ENCODE data around the gene SAMD7. TPM values are rescaled to one million over a fixed set of nuclear protein-coding genes. Genes with fewer than 3 reads are reported as not detected.

SAMD7 gene
- total RNA-seq, 1 donor from 2014 or later: not detected

DNA sequence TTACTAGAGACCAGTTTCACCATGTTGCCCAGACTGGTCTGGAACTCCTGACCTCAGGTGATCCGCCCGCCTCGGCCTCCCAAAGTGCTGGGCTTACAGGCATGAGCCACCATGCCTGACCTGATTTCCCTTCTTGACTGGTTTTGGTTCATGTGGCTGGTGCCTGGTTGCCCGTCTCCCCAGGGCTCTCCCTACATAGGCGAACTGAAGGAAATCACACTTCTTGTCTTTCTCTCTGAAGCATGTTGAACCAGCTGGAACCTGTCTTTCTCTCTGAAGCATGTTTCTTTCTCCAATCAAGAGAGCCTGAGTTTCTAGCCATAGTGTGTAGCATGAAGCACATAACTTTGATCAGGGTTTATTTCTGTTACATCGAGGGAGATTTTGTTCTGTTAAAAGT is 16.3 kb upstream of the SAMD7 start:
- H3K27me3 ChIP-seq: no peaks in the 10 kb centered on the region
- H3K27ac ChIP-seq: no peak overlapping the region
- ATAC-seq (no peak), DNase-seq (no peak)
- no peaks in the 10 kb centered on the region for H3K4me1 ChIP-seq
- no peak for TF ChIP-seq CTCF (IDR thresholded peaks at IDR 0.05)
- no peaks in the 10 kb centered on the region for H3K36me3 ChIP-seq
- no peaks in the 10 kb centered on the region for H3K9me3 ChIP-seq
- intact Hi-C loops (cut with DNase I): no loop called here
- H3K4me3 ChIP-seq: no peak overlapping the region

DNA sequence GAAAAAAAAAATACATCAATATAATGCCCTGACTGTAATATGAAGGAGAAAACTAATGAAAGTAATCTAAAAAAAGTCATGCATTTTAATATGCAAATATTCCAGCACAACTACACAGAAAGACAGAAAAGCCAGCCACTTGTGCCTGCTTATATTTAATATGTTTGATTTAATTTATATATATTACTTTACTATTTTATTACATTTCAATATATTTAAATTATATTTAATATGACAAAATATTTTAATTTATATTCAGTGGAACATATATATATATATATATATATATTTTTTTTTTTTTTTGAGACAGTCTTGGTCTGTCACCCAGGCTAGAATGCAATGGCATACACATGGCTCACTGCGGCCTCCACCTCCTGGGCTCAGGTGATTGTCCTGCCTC is 14.1 kb upstream of the SAMD7 start:
- DNase-seq (no peak), ATAC-seq (no peak)
- no peak overlapping the region for H3K27ac ChIP-seq
- intact Hi-C loops (cut with DNase I): no loop called here
- no peak for TF ChIP-seq CTCF (IDR thresholded peaks at IDR 0.05)
- no peaks in the 10 kb centered on the region for H3K36me3 ChIP-seq
- H3K9me3 ChIP-seq: peaks cover 16% of the 10 kb centered on the region
- H3K27me3 ChIP-seq: no peaks in the 10 kb centered on the region
- H3K4me1 ChIP-seq: no peaks in the 10 kb centered on the region
- H3K4me3 ChIP-seq: no peak overlapping the region

DNA sequence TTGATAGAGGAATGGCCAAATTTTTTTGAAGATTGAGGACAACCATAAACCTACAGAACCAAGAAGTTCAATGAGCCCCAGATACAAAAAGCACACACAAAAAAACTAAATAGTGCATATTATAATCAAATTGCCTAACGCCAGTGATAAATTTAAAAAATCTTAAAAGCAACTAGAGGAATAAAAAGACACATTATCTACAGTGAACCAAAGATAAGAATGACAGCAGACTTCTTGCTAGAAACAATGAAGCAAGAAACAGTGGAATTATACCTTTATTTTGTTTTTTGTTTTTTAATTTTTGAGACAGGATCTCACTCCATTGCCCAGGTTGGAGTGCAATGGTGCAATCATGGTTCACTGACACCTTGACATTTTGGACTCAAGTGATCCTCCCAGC is 9.9 kb upstream of the SAMD7 start:
- H3K36me3 ChIP-seq: no peaks in the 10 kb centered on the region
- no peak overlapping the region for H3K27ac ChIP-seq
- no peak overlapping the region for H3K4me3 ChIP-seq
- ATAC-seq: no peak
- intact Hi-C loops (cut with DNase I): no loop called here
- no peak for DNase-seq
- TF ChIP-seq CTCF (IDR thresholded peaks at IDR 0.05): no peak
- no peaks in the 10 kb centered on the region for H3K4me1 ChIP-seq
- H3K27me3 ChIP-seq: no peaks in the 10 kb centered on the region
- H3K9me3 ChIP-seq: peaks cover 16% of the 10 kb centered on the region

GRCh38 chr3:169905404-169905803 is 6.0 kb upstream of the SAMD7 start:
- H3K4me1 ChIP-seq: no peaks in the 10 kb centered on the region
- H3K4me3 ChIP-seq: no peak overlapping the region
- no peaks in the 10 kb centered on the region for H3K36me3 ChIP-seq
- intact Hi-C loops (cut with DNase I): no loop called here
- no peak for TF ChIP-seq CTCF (IDR thresholded peaks at IDR 0.05)
- peaks cover 15% of the 10 kb centered on the region for H3K9me3 ChIP-seq
- no peak for DNase-seq
- no peaks in the 10 kb centered on the region for H3K27me3 ChIP-seq
- H3K27ac ChIP-seq: no peak overlapping the region
- ATAC-seq: no peak

GRCh38 chr3:169907476-169907875 is 3.9 kb upstream of the SAMD7 start:
- no peaks in the 10 kb centered on the region for H3K27me3 ChIP-seq
- intact Hi-C loops (cut with DNase I): no loop called here
- no peaks in the 10 kb centered on the region for H3K4me1 ChIP-seq
- no peak for TF ChIP-seq CTCF (IDR thresholded peaks at IDR 0.05)
- no peak overlapping the region for H3K4me3 ChIP-seq
- ATAC-seq (no peak), DNase-seq (no peak)
- no peaks in the 10 kb centered on the region for H3K9me3 ChIP-seq
- H3K36me3 ChIP-seq: no peaks in the 10 kb centered on the region
- no peak overlapping the region for H3K27ac ChIP-seq

- intact Hi-C loops (cut with DNase I): no loop called here
- Histone ChIP-seq H3K27ac (no peak overlapping the region), H3K9me3 (no peaks in the 10 kb centered on the region), H3K4me1 (no peaks in the 10 kb centered on the region), H3K36me3 (no peaks in the 10 kb centered on the region), H3K27me3 (no peaks in the 10 kb centered on the region), H3K4me3 (no peak overlapping the region)
- TF ChIP-seq CTCF (IDR thresholded peaks at IDR 0.05): no peak
- DNase-seq (no peak), ATAC-seq (no peak)
Observed at GRCh38 chr3:169907944-169908343, 3.4 kb upstream of the SAMD7 start.
